Glutamatergic neuron (in vitro differentiated cells): ENCODE measurements around the gene SEC14L1. TPM values are rescaled to one million over a fixed set of nuclear protein-coding genes. Genes with fewer than 3 reads are reported as not detected.

ENCODE experiments used
- DNase-seq: peaks from one replicate; pipeline ENCODE4 v3.0.0; 2022
- H3K27ac Mint-ChIP-seq: one replicate; pipeline ENCODE4 v1.8.0; 2020; ENCODE audit warnings: mild to moderate bottlenecking, mixed read lengths, inconsistent platforms; ENCODE audit not compliant: unreplicated experiment
- H3K27me3 Mint-ChIP-seq: one replicate; pipeline ENCODE4 v1.8.0; 2020; ENCODE audit warnings: mild to moderate bottlenecking, moderate library complexity, mixed read lengths, inconsistent platforms; ENCODE audit not compliant: unreplicated experiment
- H3K36me3 Mint-ChIP-seq: one replicate; pipeline ENCODE4 v1.8.0; 2020; ENCODE audit warnings: mild to moderate bottlenecking, mixed read lengths, inconsistent platforms; ENCODE audit not compliant: unreplicated experiment
- H3K4me1 Mint-ChIP-seq: one replicate; pipeline ENCODE4 v1.8.0; 2020; ENCODE audit warnings: mild to moderate bottlenecking, low read depth, mixed read lengths, inconsistent platforms; ENCODE audit not compliant: unreplicated experiment
- H3K4me3 Mint-ChIP-seq: one replicate; pipeline ENCODE4 v1.8.0; 2020; ENCODE audit warnings: mild to moderate bottlenecking, mixed read lengths, inconsistent platforms; ENCODE audit not compliant: unreplicated experiment
- H3K9me3 Mint-ChIP-seq: one replicate; pipeline ENCODE4 v1.8.0; 2020; ENCODE audit warnings: mild to moderate bottlenecking, moderate library complexity, mixed read lengths, inconsistent platforms; ENCODE audit not compliant: unreplicated experiment
- total RNA-seq: library from RNA; stranded (reverse); fragmentation: NEBNext Ultra II Directional; extraction: Animal tissue kit (Norgen Biotek cat#: 25700); gene quantifications from one replicate; pipeline ENCODE4 v1.2.1, GENCODE V29; 2021; ENCODE audit not compliant: unreplicated experiment
- TF ChIP-seq, protein P1 (sequence below): fragments of 200-600 bp; sonication (generic); IDR thresholded peaks from one replicate; pipeline ENCODE4 v1.5.0; 2021; ENCODE audit not compliant: partially characterized antibody, unreplicated experiment

SEC14L1 gene
- total RNA-seq, 1 donor from 2014 or later = 104 TPM

DNA sequence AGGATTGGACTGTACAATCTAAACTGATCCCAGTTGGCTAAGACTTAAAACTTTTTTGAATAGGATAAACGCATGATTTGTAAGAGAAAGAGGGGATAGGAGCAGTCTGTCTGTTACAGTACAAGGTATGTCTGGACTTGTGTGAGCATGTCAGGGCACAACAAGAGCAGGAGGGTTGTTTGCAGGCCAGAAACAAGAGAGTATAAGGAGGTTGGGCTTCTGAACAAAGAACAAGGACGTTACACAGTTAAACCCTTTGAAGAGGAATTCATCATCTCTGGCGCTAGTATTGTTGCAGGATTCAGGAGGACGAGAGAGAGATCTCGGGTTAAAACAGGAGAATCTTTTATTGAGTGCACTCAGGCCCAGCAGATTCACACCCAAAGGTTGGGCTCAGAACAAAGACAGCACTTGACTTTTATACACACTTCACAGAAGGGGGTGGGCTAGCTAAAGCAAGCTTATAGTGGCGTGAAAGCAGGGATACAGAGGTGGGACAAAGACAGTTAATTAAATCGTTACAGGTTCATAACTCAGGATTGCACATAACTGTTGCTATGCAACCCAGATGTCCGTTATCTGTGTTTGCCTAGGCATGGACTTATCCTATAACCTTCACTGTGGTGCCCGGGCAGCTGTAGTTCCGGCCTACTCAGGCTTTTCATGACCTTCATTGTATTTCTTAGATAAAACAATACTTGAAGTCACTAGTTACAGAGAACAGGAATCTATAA is 34.3 kb downstream of the SEC14L1 start:
- TF ChIP-seq, protein P1, sequence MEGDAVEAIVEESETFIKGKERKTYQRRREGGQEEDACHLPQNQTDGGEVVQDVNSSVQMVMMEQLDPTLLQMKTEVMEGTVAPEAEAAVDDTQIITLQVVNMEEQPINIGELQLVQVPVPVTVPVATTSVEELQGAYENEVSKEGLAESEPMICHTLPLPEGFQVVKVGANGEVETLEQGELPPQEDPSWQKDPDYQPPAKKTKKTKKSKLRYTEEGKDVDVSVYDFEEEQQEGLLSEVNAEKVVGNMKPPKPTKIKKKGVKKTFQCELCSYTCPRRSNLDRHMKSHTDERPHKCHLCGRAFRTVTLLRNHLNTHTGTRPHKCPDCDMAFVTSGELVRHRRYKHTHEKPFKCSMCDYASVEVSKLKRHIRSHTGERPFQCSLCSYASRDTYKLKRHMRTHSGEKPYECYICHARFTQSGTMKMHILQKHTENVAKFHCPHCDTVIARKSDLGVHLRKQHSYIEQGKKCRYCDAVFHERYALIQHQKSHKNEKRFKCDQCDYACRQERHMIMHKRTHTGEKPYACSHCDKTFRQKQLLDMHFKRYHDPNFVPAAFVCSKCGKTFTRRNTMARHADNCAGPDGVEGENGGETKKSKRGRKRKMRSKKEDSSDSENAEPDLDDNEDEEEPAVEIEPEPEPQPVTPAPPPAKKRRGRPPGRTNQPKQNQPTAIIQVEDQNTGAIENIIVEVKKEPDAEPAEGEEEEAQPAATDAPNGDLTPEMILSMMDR = no peak
- Mint-ChIP-seq H3K9me3 (peaks cover 12% of the 10 kb centered on the region), H3K36me3 (peaks cover 26% of the 10 kb centered on the region), H3K4me1 (no peaks in the 10 kb centered on the region), H3K4me3 (no peak overlapping the region), H3K27ac (no peak overlapping the region), H3K27me3 (no peaks in the 10 kb centered on the region)
- DNase-seq = no peak

DNA sequence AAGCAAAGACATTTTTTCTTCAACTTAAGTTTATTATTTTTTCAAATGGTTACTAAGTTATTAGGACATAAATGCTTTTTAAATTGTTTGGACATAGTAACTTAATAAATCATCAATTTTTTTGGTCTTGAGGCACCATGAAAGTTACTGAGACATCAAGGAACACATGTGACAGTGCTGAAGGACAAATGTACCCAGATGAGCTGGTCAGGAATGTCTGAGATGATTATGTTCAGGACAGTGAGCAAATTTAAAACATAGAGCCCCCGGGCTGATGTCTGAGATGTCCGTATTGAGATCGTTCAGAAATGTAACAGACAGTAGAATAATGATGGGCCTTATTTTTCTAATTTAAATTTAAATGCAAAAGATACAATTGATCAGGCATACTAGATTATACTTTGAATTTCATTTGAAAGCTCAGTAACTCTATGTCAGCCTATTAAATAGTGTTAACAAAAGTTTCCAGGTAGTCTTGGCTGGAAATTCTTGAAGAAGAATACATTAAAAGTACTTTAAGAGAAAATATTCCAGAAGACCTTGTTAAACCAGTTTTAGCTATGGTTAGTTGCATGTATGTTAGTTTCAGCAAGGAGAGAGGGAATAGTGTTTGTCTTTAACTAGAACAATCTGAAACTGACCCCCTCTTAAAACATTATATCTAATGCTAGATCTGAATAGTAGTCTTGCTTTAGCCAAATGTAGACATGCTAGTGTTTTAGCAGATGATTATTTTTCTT is 36.4 kb downstream of the SEC14L1 start:
- no peaks in the 10 kb centered on the region for H3K4me1 Mint-ChIP-seq
- H3K4me3 Mint-ChIP-seq = no peak overlapping the region
- H3K27me3 Mint-ChIP-seq = no peaks in the 10 kb centered on the region
- peaks cover 21% of the 10 kb centered on the region for H3K36me3 Mint-ChIP-seq
- DNase-seq = no peak
- H3K27ac Mint-ChIP-seq = no peak overlapping the region
- H3K9me3 Mint-ChIP-seq = peaks cover 15% of the 10 kb centered on the region
- TF ChIP-seq, protein P1 = no peak

DNA sequence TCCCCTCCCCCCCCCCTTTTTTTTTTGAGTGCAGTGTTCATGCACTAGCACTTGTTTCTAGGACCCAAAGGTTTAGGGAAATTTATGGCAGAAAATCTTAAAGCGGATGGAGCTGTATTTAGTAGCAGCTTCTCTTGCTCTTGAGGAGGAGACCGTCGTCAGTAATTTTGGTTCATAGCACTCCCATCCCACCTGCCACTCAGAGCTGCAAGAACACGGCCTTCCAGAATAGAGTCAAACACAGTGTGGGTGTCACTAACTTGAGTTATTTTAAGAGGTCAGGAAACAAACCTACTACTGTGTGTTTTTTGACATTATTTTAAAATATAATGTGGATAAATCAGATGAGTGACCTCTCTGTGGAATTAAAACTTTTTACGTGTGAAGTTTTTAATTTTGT is 37.3 kb downstream of the SEC14L1 start:
- Mint-ChIP-seq H3K27me3 (peaks cover 2% of the 10 kb centered on the region), H3K36me3 (peaks cover 21% of the 10 kb centered on the region), H3K4me3 (no peak overlapping the region), H3K27ac (no peak overlapping the region), H3K9me3 (peaks cover 15% of the 10 kb centered on the region), H3K4me1 (no peaks in the 10 kb centered on the region)
- TF ChIP-seq, protein P1 = no peak
- no peak for DNase-seq

GRCh38 chr17:77178563-77178962 is 37.8 kb downstream of the SEC14L1 start:
- Mint-ChIP-seq H3K27me3 (peaks cover 2% of the 10 kb centered on the region), H3K9me3 (peaks cover 12% of the 10 kb centered on the region), H3K27ac (no peak overlapping the region), H3K4me3 (no peak overlapping the region), H3K36me3 (peaks cover 16% of the 10 kb centered on the region), H3K4me1 (no peaks in the 10 kb centered on the region)
- DNase-seq = no peak
- TF ChIP-seq, protein P1 = no peak
